Testis (tissue), 3 donors: ENCODE measurements around the gene DHCR24. TPM values are rescaled to one million over a fixed set of nuclear protein-coding genes. Genes with fewer than 3 reads are reported as not detected.

Experiments used
- DNase-seq: peaks from one replicate; pipeline ENCODE4 v3.0.0-alpha.2; 2019
- H3K27ac ChIP-seq, 2 donors: fragments of 200-600 bp; sonication (generic); one replicate each; pipeline ENCODE4 v1.5.1; 2019
- H3K27me3 ChIP-seq: fragments of 200-600 bp; sonication (generic); one replicate; pipeline ENCODE4 v1.5.1; 2019
- H3K36me3 ChIP-seq: fragments of 200-600 bp; sonication (generic); one replicate; pipeline ENCODE4 v1.5.1; 2017; ENCODE audit warnings: low read depth; ENCODE audit errors: missing control alignments
- H3K4me1 ChIP-seq: fragments of 200-600 bp; sonication (generic); one replicate; pipeline ENCODE4 v1.5.1; 2019
- H3K4me3 ChIP-seq, 2 donors: fragments of 200-600 bp; sonication (generic); one replicate each; pipeline ENCODE4 v1.5.1; 2017 to 2019
- H3K9me3 ChIP-seq: fragments of 200-600 bp; sonication (generic); one replicate; pipeline ENCODE4 v1.5.1; 2017
- POLR2A ChIP-seq: fragments of 450-650 bp; IDR thresholded peaks from one replicate; pipeline ENCODE4 v1.6.1; 2017; ENCODE audit warnings: antibody characterized with exemption, mild to moderate bottlenecking, moderate library complexity
- WGBS, 2 donors: methylation state at CpG; one replicate each; pipeline ENCODE4 v1.1.5; 2018; 5-methylcytosine and 5-hydroxymethylcytosine counted together
- intact Hi-C: fragments of 100-400 bp; cut with DNase I; formaldehyde crosslinking; loops from one replicate; pipeline ENCODE4 v1.15.1; 2023; ENCODE audit warnings: low total_unique reads
- polyA plus RNA-seq: library from polyadenylated mRNA; stranded (reverse); fragments of 350-450 nt; fragmentation: Illumina TruSeq; extraction: RNeasy Lipid Tissue Mini Kit (QIAGEN cat#74804); gene quantifications from one replicate; pipeline ENCODE4 v1.2.3, GENCODE V29; 2014; ENCODE audit warnings: low read depth, low replicate concordance; ENCODE audit not compliant: insufficient read depth
- total RNA-seq, 2 donors: library from RNA; depleted of rRNA; stranded (reverse); fragments of >200 nt; gene quantifications; one replicate each; pipeline ENCODE4 v1.2.3, GENCODE V29; 2016
- TF ChIP-seq, protein P1 (sequence below), 3 experiments: fragments of 450-650 bp in 2 of 3; fragments of 200-600 bp in 1 of 3; sonication (generic) in 1 of 3; IDR thresholded peaks; one replicate each; pipeline ENCODE4 v1.5.1; 2016 to 2019; ENCODE audit warnings: antibody characterized with exemption in 3 of 3, mild to moderate bottlenecking in 2 of 3, moderate library complexity in 1 of 3

DHCR24 gene
- total and polyA plus RNA-seq, 3 donors from 2014 or later = 48.5 to 127 (median 75.7) TPM

- intact Hi-C loops = no loop called here
- Histone ChIP-seq H3K9me3 (no peaks in the 10 kb centered on the region), H3K4me3 (no peak overlapping the region), H3K4me1 (no peaks in the 10 kb centered on the region), H3K27ac (no peak overlapping the region), H3K36me3 (no peaks in the 10 kb centered on the region), H3K27me3 (no peaks in the 10 kb centered on the region)
- 91 to 95% methylated on average over 3 to 5 of the region's 5 CpGs for WGBS, 2 donors
- TF ChIP-seq, protein P1, sequence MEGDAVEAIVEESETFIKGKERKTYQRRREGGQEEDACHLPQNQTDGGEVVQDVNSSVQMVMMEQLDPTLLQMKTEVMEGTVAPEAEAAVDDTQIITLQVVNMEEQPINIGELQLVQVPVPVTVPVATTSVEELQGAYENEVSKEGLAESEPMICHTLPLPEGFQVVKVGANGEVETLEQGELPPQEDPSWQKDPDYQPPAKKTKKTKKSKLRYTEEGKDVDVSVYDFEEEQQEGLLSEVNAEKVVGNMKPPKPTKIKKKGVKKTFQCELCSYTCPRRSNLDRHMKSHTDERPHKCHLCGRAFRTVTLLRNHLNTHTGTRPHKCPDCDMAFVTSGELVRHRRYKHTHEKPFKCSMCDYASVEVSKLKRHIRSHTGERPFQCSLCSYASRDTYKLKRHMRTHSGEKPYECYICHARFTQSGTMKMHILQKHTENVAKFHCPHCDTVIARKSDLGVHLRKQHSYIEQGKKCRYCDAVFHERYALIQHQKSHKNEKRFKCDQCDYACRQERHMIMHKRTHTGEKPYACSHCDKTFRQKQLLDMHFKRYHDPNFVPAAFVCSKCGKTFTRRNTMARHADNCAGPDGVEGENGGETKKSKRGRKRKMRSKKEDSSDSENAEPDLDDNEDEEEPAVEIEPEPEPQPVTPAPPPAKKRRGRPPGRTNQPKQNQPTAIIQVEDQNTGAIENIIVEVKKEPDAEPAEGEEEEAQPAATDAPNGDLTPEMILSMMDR (IDR thresholded peaks at IDR 0.05) = no peak
- no peak for TF ChIP-seq POLR2A
- no peak for DNase-seq
Measured at GRCh38 chr1:54875000-54875399, 12.0 kb downstream of the DHCR24 start.

- DNase-seq = no peak
- no peak overlapping the region for H3K4me3 ChIP-seq
- no peaks in the 10 kb centered on the region for H3K4me1 ChIP-seq
- H3K27me3 ChIP-seq = no peaks in the 10 kb centered on the region
- H3K36me3 ChIP-seq = no peaks in the 10 kb centered on the region
- intact Hi-C loops = no loop called here
- no peak for TF ChIP-seq POLR2A
- TF ChIP-seq, protein P1 (IDR thresholded peaks at IDR 0.05) = no peak
- WGBS, 2 donors = 86 to 92% methylated on average over 3 of the region's 3 CpGs
- no peaks in the 10 kb centered on the region for H3K9me3 ChIP-seq
- H3K27ac ChIP-seq = no peak overlapping the region
Measured at GRCh38 chr1:54874079-54874830, 12.7 kb downstream of the DHCR24 start.

DNA sequence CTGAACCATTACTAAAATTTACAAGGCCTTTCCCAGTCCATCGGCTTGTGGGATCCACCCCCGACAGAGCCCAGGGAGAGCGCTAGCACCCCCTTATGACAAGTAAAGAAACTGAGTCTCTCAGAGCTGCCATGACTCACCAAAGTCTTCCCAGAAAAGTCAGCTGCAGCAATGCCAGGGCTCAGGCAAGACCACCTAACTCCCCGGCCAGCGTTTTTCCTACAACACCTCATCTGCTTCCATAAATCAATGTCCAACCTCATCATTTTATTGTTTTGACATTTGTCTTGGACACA, 15.0 kb downstream of the DHCR24 start:
- H3K27me3 ChIP-seq = no peaks in the 10 kb centered on the region
- TF ChIP-seq, protein P1 (IDR thresholded peaks at IDR 0.05) = no peak
- no peak for TF ChIP-seq POLR2A
- intact Hi-C loops = no loop called here

DNA sequence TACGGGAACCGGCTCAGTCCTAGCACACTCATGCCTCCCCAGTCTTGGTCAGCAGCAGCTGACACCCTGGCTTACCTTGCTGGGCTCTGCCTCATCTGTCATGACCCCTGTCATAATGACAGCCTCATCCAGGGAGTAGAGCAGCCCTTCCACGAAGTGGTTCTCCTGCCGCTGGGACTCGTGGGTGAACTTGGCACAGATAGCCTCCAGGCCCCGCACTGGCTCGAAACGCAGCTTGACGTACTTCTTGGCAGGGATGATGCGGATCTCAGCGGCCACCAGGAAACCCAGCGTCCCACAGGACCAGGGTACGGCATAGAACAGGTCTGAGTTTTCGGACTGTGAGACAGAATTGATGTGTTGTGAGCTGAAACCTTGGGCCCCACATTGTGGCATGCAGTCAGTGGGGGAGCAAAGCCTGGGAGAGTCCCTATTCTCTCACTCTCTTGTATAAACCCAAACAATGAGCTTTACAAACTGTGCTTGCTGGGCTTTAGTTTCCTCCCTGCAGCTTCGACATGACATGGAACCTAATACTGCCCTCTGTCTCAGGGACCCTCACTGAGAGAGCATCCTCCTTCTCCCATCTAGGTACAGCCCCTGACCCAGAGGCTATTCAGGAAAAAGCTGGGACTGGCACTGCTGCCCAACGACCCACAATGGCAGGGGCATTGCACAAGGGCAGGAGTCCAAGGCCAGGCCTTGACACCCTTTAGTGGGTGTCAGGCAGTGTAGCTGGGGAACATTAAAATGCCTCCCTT, 15.5 kb downstream of the DHCR24 start:
- Histone ChIP-seq H3K4me1 (no peaks in the 10 kb centered on the region), H3K27ac (no peak overlapping the region), H3K27me3 (no peaks in the 10 kb centered on the region), H3K4me3 (no peak overlapping the region), H3K36me3 (no peaks in the 10 kb centered on the region), H3K9me3 (no peaks in the 10 kb centered on the region)
- DNase-seq = no peak
- WGBS, 2 donors = 83 to 98% methylated on average over 9 to 16 of the region's 16 CpGs
- TF ChIP-seq, protein P1 (IDR thresholded peaks at IDR 0.05) = no peak
- no peak for TF ChIP-seq POLR2A
- intact Hi-C loops = no loop called here

More for the DNA sequence above, 15.0 kb downstream of the DHCR24 start:
- 84 to 89% methylated on average over 3 to 5 of the region's 5 CpGs for WGBS, 2 donors
- Histone ChIP-seq H3K27ac (no peak overlapping the region), H3K36me3 (no peaks in the 10 kb centered on the region), H3K4me1 (no peaks in the 10 kb centered on the region), H3K4me3 (no peak overlapping the region), H3K9me3 (no peaks in the 10 kb centered on the region)
- no peak for DNase-seq
